ENCODE results near the gene FAM114A1. TPM values are rescaled to one million over a fixed set of nuclear protein-coding genes. Genes with fewer than 3 reads are reported as not detected.

Gene FAM114A1
- total and polyA plus RNA-seq, 4 donors: 22.1 to 108 (median 53.9) TPM

DNA sequence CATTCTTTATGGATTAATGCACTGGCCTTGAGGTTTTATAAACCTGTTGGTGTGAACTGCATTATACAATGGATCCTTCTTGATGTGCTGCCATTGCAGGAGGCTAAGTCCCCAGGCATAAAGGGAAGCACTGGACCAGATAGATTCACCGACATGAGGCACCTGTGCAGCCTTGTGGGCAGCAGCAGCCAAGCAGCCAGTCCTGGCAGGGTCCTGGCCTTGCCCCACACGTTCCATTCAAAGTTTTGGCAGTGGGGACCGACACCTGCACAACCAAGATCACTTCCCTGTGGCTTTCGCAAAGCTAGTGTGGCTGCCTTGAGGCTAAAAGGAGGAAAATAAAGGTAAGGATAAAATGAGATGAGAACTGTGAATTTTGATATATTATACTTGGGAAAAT is 111.5 kb downstream of the FAM114A1 start:
- TF ChIP-seq JUND (IDR thresholded peaks at IDR 0.05) (no peak), HNF4G (IDR thresholded peaks at IDR 0.05) (no peak), TAF1 (conservative IDR thresholded peaks at IDR 0.05) (no peak), NR2F2 (IDR thresholded peaks at IDR 0.05) (no peak), HNF4A (conservative IDR thresholded peaks at IDR 0.05) (no peak), SP1 (IDR thresholded peaks at IDR 0.05) (no peak), FOXA1 (IDR thresholded peaks at IDR 0.05) (no peak), FOXA2 (IDR thresholded peaks at IDR 0.05) (no peak), YY1 (IDR thresholded peaks at IDR 0.05) (no peak), RXRA (IDR thresholded peaks at IDR 0.05) (no peak), EGR1 (IDR thresholded peaks at IDR 0.05; ENCODE audit: low read depth in 2 of 2) (no peak), RAD21 (IDR thresholded peaks at IDR 0.05) (no peak)
- TF ChIP-seq, protein P1, sequence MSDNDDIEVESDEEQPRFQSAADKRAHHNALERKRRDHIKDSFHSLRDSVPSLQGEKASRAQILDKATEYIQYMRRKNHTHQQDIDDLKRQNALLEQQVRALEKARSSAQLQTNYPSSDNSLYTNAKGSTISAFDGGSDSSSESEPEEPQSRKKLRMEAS (IDR thresholded peaks at IDR 0.05): no peak
- TF ChIP-seq, protein P2, sequence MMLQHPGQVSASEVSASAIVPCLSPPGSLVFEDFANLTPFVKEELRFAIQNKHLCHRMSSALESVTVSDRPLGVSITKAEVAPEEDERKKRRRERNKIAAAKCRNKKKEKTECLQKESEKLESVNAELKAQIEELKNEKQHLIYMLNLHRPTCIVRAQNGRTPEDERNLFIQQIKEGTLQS (IDR thresholded peaks at IDR 0.05): no peak
- WGBS: 93% methylated on average over 4 of the region's 4 CpGs
- Histone ChIP-seq H3K4me1 (ENCODE audit: control insufficient read depth in 4 of 4, insufficient read depth in 4 of 4, low read length in 3 of 4) (peaks cover 0 to 11% (median 3%) of the 10 kb centered on the region in 4 donors), H3K27ac (ENCODE audit: low read depth in 1 of 2, low read length in 2 of 2) (no peak overlapping the region), H3K36me3 (ENCODE audit: control insufficient read depth in 4 of 4, insufficient read depth in 3 of 4, low read depth in 1 of 4, low read length in 3 of 4) (no peaks in the 10 kb centered on the region), H3K9me3 (ENCODE audit: control insufficient read depth in 4 of 4, low read length in 3 of 4) (no peaks in the 10 kb centered on the region), H3K4me3 (ENCODE audit: low read depth in 1 of 3, low read length in 3 of 3) (no peak overlapping the region), H3K27me3 (ENCODE audit: control insufficient read depth in 4 of 4, insufficient read depth in 4 of 4, low read length in 3 of 4) (no peaks in the 10 kb centered on the region), H3K9ac (ENCODE audit: low read depth in 1 of 2, low read length in 2 of 2) (no peak overlapping the region)
- no peak for DNase-seq (ENCODE audit: low spot score)

DNA sequence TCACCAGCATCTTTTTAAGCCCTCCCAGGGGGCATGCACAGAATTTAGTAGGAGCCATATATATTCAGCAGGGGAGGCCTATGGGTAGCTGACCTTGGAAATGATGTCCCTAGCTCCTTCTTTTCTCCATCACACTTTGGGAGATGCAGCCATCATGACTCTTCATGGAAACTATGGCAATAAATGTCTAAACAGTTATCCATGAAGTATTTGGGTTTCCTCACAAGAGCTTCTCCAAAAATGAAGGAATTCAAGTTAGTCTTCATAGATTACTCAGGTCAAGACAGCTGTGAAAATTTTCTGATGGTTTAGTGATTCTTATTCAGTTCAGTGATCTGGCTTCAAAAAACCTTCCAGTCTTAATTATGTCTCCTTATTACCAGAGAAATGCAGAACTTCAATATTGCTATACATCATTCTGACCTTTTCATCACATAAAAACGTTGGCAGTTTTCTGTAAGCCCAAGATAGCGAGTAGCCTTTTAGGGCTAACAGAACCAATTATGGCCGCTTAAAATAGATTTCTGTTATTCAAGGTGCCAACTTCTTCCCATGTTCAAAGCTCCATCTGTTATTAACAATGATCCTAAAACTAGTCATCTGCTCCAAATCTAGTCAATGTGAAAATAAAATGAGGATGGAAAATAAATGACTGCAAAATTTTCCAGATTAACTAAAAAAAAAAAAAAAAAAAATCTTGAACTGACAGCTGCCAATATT is 112.1 kb downstream of the FAM114A1 start:
- Histone ChIP-seq H3K27me3 (ENCODE audit: control insufficient read depth in 4 of 4, insufficient read depth in 4 of 4, low read length in 3 of 4) (no peaks in the 10 kb centered on the region), H3K27ac (ENCODE audit: low read depth in 1 of 2, low read length in 2 of 2) (no peak overlapping the region), H3K9ac (ENCODE audit: low read depth in 1 of 2, low read length in 2 of 2) (no peak overlapping the region), H3K36me3 (ENCODE audit: control insufficient read depth in 4 of 4, insufficient read depth in 3 of 4, low read depth in 1 of 4, low read length in 3 of 4) (no peaks in the 10 kb centered on the region), H3K4me1 (ENCODE audit: control insufficient read depth in 4 of 4, insufficient read depth in 4 of 4, low read length in 3 of 4) (peaks cover 0 to 11% (median 3%) of the 10 kb centered on the region in 4 donors), H3K4me3 (ENCODE audit: low read depth in 1 of 3, low read length in 3 of 3) (no peak overlapping the region), H3K9me3 (ENCODE audit: control insufficient read depth in 4 of 4, low read length in 3 of 4) (no peaks in the 10 kb centered on the region)
- DNase-seq (ENCODE audit: low spot score): no peak
- WGBS: 84% methylated on average over 3 of the region's 3 CpGs
- TF ChIP-seq EGR1 (IDR thresholded peaks at IDR 0.05; ENCODE audit: low read depth in 2 of 2) (no peak), TAF1 (conservative IDR thresholded peaks at IDR 0.05) (no peak), FOXA1 (IDR thresholded peaks at IDR 0.05) (no peak), HNF4G (IDR thresholded peaks at IDR 0.05) (no peak), FOXA2 (IDR thresholded peaks at IDR 0.05) (no peak), SP1 (IDR thresholded peaks at IDR 0.05) (no peak), HNF4A (conservative IDR thresholded peaks at IDR 0.05) (no peak)
- TF ChIP-seq, protein P3, sequence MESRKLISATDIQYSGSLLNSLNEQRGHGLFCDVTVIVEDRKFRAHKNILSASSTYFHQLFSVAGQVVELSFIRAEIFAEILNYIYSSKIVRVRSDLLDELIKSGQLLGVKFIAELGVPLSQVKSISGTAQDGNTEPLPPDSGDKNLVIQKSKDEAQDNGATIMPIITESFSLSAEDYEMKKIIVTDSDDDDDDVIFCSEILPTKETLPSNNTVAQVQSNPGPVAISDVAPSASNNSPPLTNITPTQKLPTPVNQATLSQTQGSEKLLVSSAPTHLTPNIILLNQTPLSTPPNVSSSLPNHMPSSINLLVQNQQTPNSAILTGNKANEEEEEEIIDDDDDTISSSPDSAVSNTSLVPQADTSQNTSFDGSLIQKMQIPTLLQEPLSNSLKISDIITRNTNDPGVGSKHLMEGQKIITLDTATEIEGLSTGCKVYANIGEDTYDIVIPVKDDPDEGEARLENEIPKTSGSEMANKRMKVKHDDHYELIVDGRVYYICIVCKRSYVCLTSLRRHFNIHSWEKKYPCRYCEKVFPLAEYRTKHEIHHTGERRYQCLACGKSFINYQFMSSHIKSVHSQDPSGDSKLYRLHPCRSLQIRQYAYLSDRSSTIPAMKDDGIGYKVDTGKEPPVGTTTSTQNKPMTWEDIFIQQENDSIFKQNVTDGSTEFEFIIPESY (IDR thresholded peaks at IDR 0.05): no peak
- TF ChIP-seq, protein P1 (IDR thresholded peaks at IDR 0.05): no peak

Data from liver (tissue), 9 donors.